IMR-90 (cell line): ENCODE results near the gene L1TD1. TPM values are rescaled to one million over a fixed set of nuclear protein-coding genes. Genes with fewer than 3 reads are reported as not detected.

ENCODE experiments used
- ATAC-seq: fragments of 200-7000 bp; cut with Tn5 transposase; 2 replicates; pipeline ENCODE4 v1.9.1; 2020; ENCODE audit warnings: low read depth, mild to moderate bottlenecking, moderate library complexity
- BruUV-seq: library from RNA; stranded (reverse); fragments of 400-500 nt; replicated peaks from 2 replicates; lab custom pipeline; 2021; lab: Mats Ljungman, UMichigan
- CTCF ChIA-PET: fragments of 300-600 bp; formaldehyde crosslinking; extraction: SDS; loops from one replicate; lab custom pipeline; 2021; ENCODE audit warnings: antibody characterized with exemption; lab: Yijun Ruan, JAX
- POLR2A ChIA-PET: fragments of 300-600 bp; sonication (Branson Sonifier 250); formaldehyde crosslinking; loops from one replicate; lab custom pipeline; 2022; ENCODE audit warnings: antibody characterized with exemption; ENCODE audit not compliant: unreplicated experiment; lab: Charles Lee
- DNase-seq: peaks from one replicate; pipeline ENCODE4 v3.0.0; 2013
- H2AFZ ChIP-seq: replicated peaks from 2 replicates; pipeline ENCODE3; 2013; ENCODE audit warnings: low read length, mild to moderate bottlenecking; ENCODE audit not compliant: poor library complexity
- H2AK5ac ChIP-seq: 2 replicates; pipeline ENCODE4 v1.6.1; 2013; ENCODE audit warnings: low read depth, low read length, inconsistent platforms
- H2AK9ac ChIP-seq: replicated peaks from 2 replicates; pipeline ENCODE3; 2013; ENCODE audit warnings: mild to moderate bottlenecking, low read depth, low read length, moderate library complexity; ENCODE audit not compliant: poor library complexity
- H2BK120ac ChIP-seq: 2 replicates; pipeline ENCODE4 v1.6.1; 2013; ENCODE audit warnings: low read depth, low read length, inconsistent platforms
- H2BK15ac ChIP-seq: 3 replicates; pipeline ENCODE4 v1.6.1; 2013; ENCODE audit warnings: low read depth, low read length, inconsistent platforms
- H2BK20ac ChIP-seq: 2 replicates; pipeline ENCODE4 v1.6.1; 2013; ENCODE audit warnings: low read depth, mild to moderate bottlenecking, inconsistent platforms, low read length, moderate library complexity
- H2BK5ac ChIP-seq: 2 replicates; pipeline ENCODE4 v1.6.1; 2013; ENCODE audit warnings: mild to moderate bottlenecking, low read depth, low read length, inconsistent platforms; ENCODE audit not compliant: poor library complexity, severe bottlenecking
- H3K14ac ChIP-seq: replicated peaks from 2 replicates; pipeline ENCODE4 v1.6.1; 2013; ENCODE audit warnings: low read depth, low read length, inconsistent platforms
- H3K18ac ChIP-seq: 2 replicates; pipeline ENCODE4 v1.6.1; 2013; ENCODE audit warnings: low read depth, low read length, control low read depth
- H3K23ac ChIP-seq: 2 replicates; pipeline ENCODE4 v1.6.1; 2013; ENCODE audit warnings: low read depth, low read length, inconsistent platforms
- H3K27ac ChIP-seq: 2 replicates; pipeline ENCODE4 v1.5.1; 2013; ENCODE audit warnings: mild to moderate bottlenecking, control low read depth, low read length; ENCODE audit not compliant: insufficient read depth
- H3K27me3 ChIP-seq: 2 replicates; pipeline ENCODE4 v1.6.1; 2013; ENCODE audit warnings: low read length; ENCODE audit not compliant: control insufficient read depth, insufficient read depth
- H3K36me3 ChIP-seq: 2 replicates; pipeline ENCODE4 v1.6.1; 2013; ENCODE audit warnings: low read length, mixed read lengths; ENCODE audit not compliant: control insufficient read depth, insufficient read depth
- H3K4ac ChIP-seq: 2 replicates; pipeline ENCODE4 v1.6.1; 2013; ENCODE audit warnings: low read depth, low read length, inconsistent platforms
- H3K4me1 ChIP-seq: 2 replicates; pipeline ENCODE4 v1.6.1; 2013; ENCODE audit warnings: low read length, mixed read lengths; ENCODE audit not compliant: control insufficient read depth, insufficient read depth
- H3K4me2 ChIP-seq: 2 replicates; pipeline ENCODE4 v1.6.1; 2013; ENCODE audit warnings: low read depth, mild to moderate bottlenecking, control low read depth, low read length, moderate library complexity
- H3K4me3 ChIP-seq: 2 replicates; pipeline ENCODE4 v1.5.1; 2013; ENCODE audit warnings: low read depth, mild to moderate bottlenecking, control low read depth, low read length, moderate library complexity; ENCODE audit not compliant: insufficient read depth
- H3K56ac ChIP-seq: 2 replicates; pipeline ENCODE4 v1.6.1; 2013; ENCODE audit warnings: low read length, inconsistent platforms; ENCODE audit not compliant: insufficient read depth; ENCODE audit errors: extremely low read depth
- H3K79me1 ChIP-seq, 2 experiments: 2 replicates each; pipeline ENCODE4 v1.6.1; 2013; ENCODE audit warnings: low read length in 2 of 2, inconsistent platforms in 1 of 2, low read depth in 1 of 2
- H3K9ac ChIP-seq: 2 replicates; pipeline ENCODE4 v1.6.1; 2013; ENCODE audit warnings: low read depth, low read length, control low read depth
- H3K9me1 ChIP-seq: 2 replicates; pipeline ENCODE4 v1.6.1; 2013; ENCODE audit warnings: low read length, inconsistent platforms; ENCODE audit not compliant: insufficient read depth
- H3K9me3 ChIP-seq: 2 replicates; pipeline ENCODE4 v1.6.1; 2013; ENCODE audit warnings: low read length; ENCODE audit not compliant: control insufficient read depth, insufficient read depth
- H4K20me1 ChIP-seq: 2 replicates; pipeline ENCODE4 v1.6.1; 2013; ENCODE audit warnings: low read length, inconsistent platforms; ENCODE audit not compliant: insufficient read depth
- H4K5ac ChIP-seq: 2 replicates; pipeline ENCODE4 v1.6.1; 2013; ENCODE audit warnings: mild to moderate bottlenecking, low read depth, low read length, control low read depth
- H4K8ac ChIP-seq, 2 experiments: 2 replicates each; pipeline ENCODE4 v1.6.1; 2013; ENCODE audit warnings: low read depth in 2 of 2, low read length in 2 of 2, control low read depth in 1 of 2, inconsistent platforms in 1 of 2
- H4K91ac ChIP-seq: 2 replicates; pipeline ENCODE4 v1.6.1; 2013; ENCODE audit warnings: low read depth, low read length, inconsistent platforms; ENCODE audit not compliant: insufficient read depth
- BHLHE40 ChIP-seq: fragments of 150-350 bp; IDR thresholded peaks from 2 replicates; pipeline ENCODE4 v1.6.1; 2016; ENCODE audit warnings: mild to moderate bottlenecking, low read depth, low read length
- CEBPB ChIP-seq: IDR thresholded peaks from 2 replicates; pipeline ENCODE4 v1.6.1; 2012; ENCODE audit warnings: low read depth, low read length, improper control_type of control experiment
- CHD1 ChIP-seq: IDR thresholded peaks from 2 replicates; pipeline ENCODE4 v1.6.1; 2012; ENCODE audit warnings: low read depth, low read length, improper control_type of control experiment
- FOS ChIP-seq: fragments of 150-350 bp; IDR thresholded peaks from 2 replicates; pipeline ENCODE4 v1.6.1; 2016; ENCODE audit warnings: low read depth, low read length
- MAFK ChIP-seq: IDR thresholded peaks from 2 replicates; pipeline ENCODE4 v1.6.1; 2012; ENCODE audit warnings: low read depth, low read length, improper control_type of control experiment
- MAZ ChIP-seq: IDR thresholded peaks from 2 replicates; pipeline ENCODE4 v1.6.1; 2012; ENCODE audit warnings: low read depth, mild to moderate bottlenecking, low read length, improper control_type of control experiment, moderate library complexity, borderline replicate concordance
- NFE2L2 ChIP-seq: fragments of 150-350 bp; IDR thresholded peaks from 2 replicates; pipeline ENCODE4 v1.6.1; 2016; ENCODE audit warnings: low read depth, mild to moderate bottlenecking, low read length
- POLR2A ChIP-seq: IDR thresholded peaks from 2 replicates; pipeline ENCODE4 v1.6.1; 2012; ENCODE audit warnings: mild to moderate bottlenecking, low read depth, low read length
- RAD21 ChIP-seq: IDR thresholded peaks from 2 replicates; pipeline ENCODE4 v1.6.1; 2012; ENCODE audit warnings: low read length, improper control_type of control experiment
- RCOR1 ChIP-seq: IDR thresholded peaks from 2 replicates; pipeline ENCODE4 v1.6.1; 2012; ENCODE audit warnings: mild to moderate bottlenecking, low read length, improper control_type of control experiment; ENCODE audit not compliant: insufficient replicate concordance
- RFX5 ChIP-seq: IDR thresholded peaks from 2 replicates; pipeline ENCODE4 v1.8.0; 2012; ENCODE audit warnings: low read depth, mild to moderate bottlenecking, low read length, moderate library complexity
- SMC3 ChIP-seq: fragments of 150-350 bp; IDR thresholded peaks from 2 replicates; pipeline ENCODE4 v1.6.1; 2016; ENCODE audit warnings: low read depth, mild to moderate bottlenecking, antibody characterized with exemption, low read length, moderate library complexity
- WGBS, 2 experiments: methylation state at CpG; one replicate each; pipeline versions ENCODE4 v1.1.5 to v1.1.7; 2013; ENCODE audit warnings: missing lambda C conversion rate in 2 of 2; ENCODE audit not compliant: insufficient read length in 1 of 2; ENCODE audit errors: extremely low coverage in 2 of 2; 5-methylcytosine and 5-hydroxymethylcytosine counted together
- dilution Hi-C: fragments of 300-500 bp; cut with HindIII; formaldehyde crosslinking; loops from one replicate; pipeline ENCODE4 v1.14.3; 2018; ENCODE audit warnings: low sequenced_read_pairs; ENCODE audit not compliant: unreplicated experiment
- in situ Hi-C: fragments of 300-500 bp; cut with MboI; formaldehyde crosslinking; loops from 3 replicates; pipeline ENCODE4 v1.14.3; 2019; ENCODE audit warnings: low sequenced_read_pairs, inconsistent platforms, mixed read lengths
- intact Hi-C: fragments of 100-400 bp; cut with micrococcal nuclease; formaldehyde crosslinking; loops from 2 replicates; pipeline ENCODE4 v1.10.0; 2022
- polyA plus RNA-seq, 3 experiments: library from polyadenylated mRNA; depleted of rRNA; stranded (reverse); fragments of >200 nt; gene quantifications; 2 replicates each; pipeline ENCODE4 v1.2.3, GENCODE V29; 2012; ENCODE audit warnings: low replicate concordance in 1 of 3
- total RNA-seq: library from RNA; depleted of rRNA; stranded (reverse); fragments of >200 nt; gene quantifications from 2 replicates; pipeline ENCODE4 v1.2.3, GENCODE V29; 2012
- TF ChIP-seq, protein P1 (sequence below): conservative IDR thresholded peaks from 2 replicates; pipeline ENCODE4 v1.5.1; 2012; ENCODE audit warnings: mild to moderate bottlenecking, low read depth, low read length, improper control_type of control experiment
- TF ChIP-seq, protein P2 (sequence below): fragments of 150-350 bp; IDR thresholded peaks from 2 replicates; pipeline ENCODE4 v1.6.1; 2016; ENCODE audit warnings: low read depth, mild to moderate bottlenecking, low read length, moderate library complexity, borderline replicate concordance
- TF ChIP-seq, protein P3 (sequence below): fragments of 150-350 bp; IDR thresholded peaks from 2 replicates; pipeline ENCODE4 v1.6.1; 2017; ENCODE audit warnings: mild to moderate bottlenecking, antibody characterized with exemption, low read length, low read depth

The L1TD1 gene
- total and polyA plus RNA-seq, 2 of the 4 experiments (the other 2 are of a cell fraction): not detected

DNA sequence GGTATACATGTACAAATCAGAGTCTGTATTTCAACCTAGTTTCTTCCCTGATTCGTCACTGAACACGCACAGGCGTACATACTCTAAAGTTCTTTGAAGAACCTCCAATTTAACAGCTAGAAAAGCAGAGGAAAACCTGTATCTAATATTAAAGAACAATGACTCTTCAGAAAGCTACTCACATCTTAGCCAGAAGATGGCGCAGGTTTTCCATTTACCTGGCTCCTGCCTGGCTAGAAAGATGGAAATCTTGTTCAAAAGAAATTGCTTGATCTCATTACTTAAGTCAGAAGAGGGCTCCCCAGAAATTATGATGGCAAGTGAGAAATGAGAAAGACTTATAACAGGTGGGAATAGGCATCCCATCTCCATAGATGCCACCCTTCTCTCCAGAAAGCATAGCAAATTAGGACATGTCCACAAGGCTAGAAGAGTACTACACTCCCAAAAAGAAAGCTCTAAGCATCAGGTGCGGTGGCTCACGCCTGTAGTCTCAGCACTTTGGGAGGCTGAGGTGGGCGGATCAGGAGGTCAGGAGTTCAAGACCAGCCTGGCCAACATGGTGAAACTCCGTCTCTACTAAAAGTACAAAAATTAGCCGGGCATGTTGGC lies 19.0 kb upstream of the L1TD1 start:
- Histone ChIP-seq H3K36me3 (no peaks in the 10 kb centered on the region), H3K9me3 (no peaks in the 10 kb centered on the region), H2BK120ac (no peak overlapping the region), H4K91ac (no peak overlapping the region), H3K4me1 (no peaks in the 10 kb centered on the region), H3K4me2 (no peak overlapping the region), H4K5ac (no peak overlapping the region), H3K79me1 (no peaks in the 10 kb centered on the region), H3K56ac (no peak overlapping the region), H2BK5ac (no peak overlapping the region), H3K27ac (no peak overlapping the region), H3K23ac (no peak overlapping the region), H3K9ac (no peak overlapping the region), H3K27me3 (no peaks in the 10 kb centered on the region; the same call in none of the 2 replicates), H2BK20ac (no peak overlapping the region), H3K18ac (no peak overlapping the region), H4K20me1 (no peaks in the 10 kb centered on the region), H2AFZ (no peak overlapping the region), H4K8ac (no peak overlapping the region), H2AK5ac (no peak overlapping the region), H3K14ac (no peak overlapping the region), H3K9me1 (no peaks in the 10 kb centered on the region), H2AK9ac (no peak overlapping the region), H3K4me3 (no peak overlapping the region), H2BK15ac (no peak overlapping the region), H3K4ac (no peak overlapping the region)
- POLR2A ChIA-PET: no interaction called here
- DNase-seq (peak; percentile 45), ATAC-seq (peak; percentile 66)
- no TSS peak for BruUV-seq
- in situ Hi-C loops (loop anchor here (5.0 to 25.0 kb wide), 2 partner anchors 232 to 562 kb away; no protein-coding TSS in a partner anchor), dilution Hi-C loops (no loop called here), intact Hi-C loops (loop anchor here (1.0 to 2.0 kb wide), 2 partner anchors 232 to 571 kb away; no protein-coding TSS in a partner anchor)
- WGBS, 2 experiments: 71% methylated on average over 3 of the region's 9 CpGs; no CpG with 5 or more reads in 1 of the 2 experiments
- CTCF ChIA-PET: interaction anchor here (0.5 to 1.8 kb wide), 10 partner anchors 9 to 571 kb away, joined by 3 to 8 read pairs (median 4); no protein-coding TSS in a partner anchor
- TF ChIP-seq, protein P1, sequence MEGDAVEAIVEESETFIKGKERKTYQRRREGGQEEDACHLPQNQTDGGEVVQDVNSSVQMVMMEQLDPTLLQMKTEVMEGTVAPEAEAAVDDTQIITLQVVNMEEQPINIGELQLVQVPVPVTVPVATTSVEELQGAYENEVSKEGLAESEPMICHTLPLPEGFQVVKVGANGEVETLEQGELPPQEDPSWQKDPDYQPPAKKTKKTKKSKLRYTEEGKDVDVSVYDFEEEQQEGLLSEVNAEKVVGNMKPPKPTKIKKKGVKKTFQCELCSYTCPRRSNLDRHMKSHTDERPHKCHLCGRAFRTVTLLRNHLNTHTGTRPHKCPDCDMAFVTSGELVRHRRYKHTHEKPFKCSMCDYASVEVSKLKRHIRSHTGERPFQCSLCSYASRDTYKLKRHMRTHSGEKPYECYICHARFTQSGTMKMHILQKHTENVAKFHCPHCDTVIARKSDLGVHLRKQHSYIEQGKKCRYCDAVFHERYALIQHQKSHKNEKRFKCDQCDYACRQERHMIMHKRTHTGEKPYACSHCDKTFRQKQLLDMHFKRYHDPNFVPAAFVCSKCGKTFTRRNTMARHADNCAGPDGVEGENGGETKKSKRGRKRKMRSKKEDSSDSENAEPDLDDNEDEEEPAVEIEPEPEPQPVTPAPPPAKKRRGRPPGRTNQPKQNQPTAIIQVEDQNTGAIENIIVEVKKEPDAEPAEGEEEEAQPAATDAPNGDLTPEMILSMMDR: peak; percentile 79
- TF ChIP-seq CEBPB: no peak
- TF ChIP-seq RAD21: peak; percentile 71
- no peak for TF ChIP-seq CHD1
- peak; percentile 78 for TF ChIP-seq SMC3
- TF ChIP-seq, protein P2, sequence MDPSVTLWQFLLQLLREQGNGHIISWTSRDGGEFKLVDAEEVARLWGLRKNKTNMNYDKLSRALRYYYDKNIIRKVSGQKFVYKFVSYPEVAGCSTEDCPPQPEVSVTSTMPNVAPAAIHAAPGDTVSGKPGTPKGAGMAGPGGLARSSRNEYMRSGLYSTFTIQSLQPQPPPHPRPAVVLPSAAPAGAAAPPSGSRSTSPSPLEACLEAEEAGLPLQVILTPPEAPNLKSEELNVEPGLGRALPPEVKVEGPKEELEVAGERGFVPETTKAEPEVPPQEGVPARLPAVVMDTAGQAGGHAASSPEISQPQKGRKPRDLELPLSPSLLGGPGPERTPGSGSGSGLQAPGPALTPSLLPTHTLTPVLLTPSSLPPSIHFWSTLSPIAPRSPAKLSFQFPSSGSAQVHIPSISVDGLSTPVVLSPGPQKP: no peak
- TF ChIP-seq, protein P3, sequence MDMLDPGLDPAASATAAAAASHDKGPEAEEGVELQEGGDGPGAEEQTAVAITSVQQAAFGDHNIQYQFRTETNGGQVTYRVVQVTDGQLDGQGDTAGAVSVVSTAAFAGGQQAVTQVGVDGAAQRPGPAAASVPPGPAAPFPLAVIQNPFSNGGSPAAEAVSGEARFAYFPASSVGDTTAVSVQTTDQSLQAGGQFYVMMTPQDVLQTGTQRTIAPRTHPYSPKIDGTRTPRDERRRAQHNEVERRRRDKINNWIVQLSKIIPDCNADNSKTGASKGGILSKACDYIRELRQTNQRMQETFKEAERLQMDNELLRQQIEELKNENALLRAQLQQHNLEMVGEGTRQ: no peak
- TF ChIP-seq MAFK: no peak
- TF ChIP-seq RCOR1: no peak
- TF ChIP-seq NFE2L2: no peak
- TF ChIP-seq POLR2A: no peak
- TF ChIP-seq FOS: no peak
- no peak for TF ChIP-seq RFX5
- TF ChIP-seq MAZ: no peak
- no peak for TF ChIP-seq BHLHE40
